ENCODE results near the gene PARD3B. TPM values are rescaled to one million over a fixed set of nuclear protein-coding genes. Genes with fewer than 3 reads are reported as not detected.

The PARD3B gene
- total and polyA plus RNA-seq, 10 of the 15 experiments (the other 5 are each of a cell fraction or from before 2014, with no cell fraction given), result 0.01 to 0.54 (median 0.07) TPM; not detected in 7

GRCh38 chr2:205464681-205465080 lies 919.4 kb downstream of the PARD3B start (continued):
- TF ChIP-seq BHLHE40 (IDR thresholded peaks at IDR 0.05; ENCODE audit: borderline replicate concordance in 1 of 2, low read depth in 2 of 2, low read length in 1 of 2) (no peak), NFXL1 (IDR thresholded peaks at IDR 0.05; ENCODE audit: borderline replicate concordance) (no peak), SPI1 (IDR thresholded peaks at IDR 0.05; ENCODE audit: borderline replicate concordance, insufficient read depth, low read depth, low read length) (no peak), E2F4 (IDR thresholded peaks at IDR 0.05; ENCODE audit: low read depth, low read length) (no peak), ESRRA (IDR thresholded peaks at IDR 0.05; ENCODE audit: low read length) (no peak)

GRCh38 chr2:205465791-205466190 lies 920.5 kb downstream of the PARD3B start:
- 26% methylated on average over 3 of the region's 3 CpGs for WGBS (ENCODE audit: insufficient coverage, insufficient replicate concordance, low lambda C conversion rate, missing lambda C conversion rate)
- SMC1A ChIA-PET (ENCODE audit: uncharacterized antibody, unreplicated experiment), result no interaction called here
- no peak for ATAC-seq
- H3K9ac ChIP-seq (ENCODE audit: control insufficient read depth, insufficient read depth, low read length), result no peak overlapping the region
- in situ Hi-C loops (cut with MboI) (no loop called here), intact Hi-C loops (cut with micrococcal nuclease; ENCODE audit: unreplicated experiment) (no loop called here)
- H4K20me1 ChIP-seq (ENCODE audit: control insufficient read depth, insufficient read depth), result no peaks in the 10 kb centered on the region
- DNase-seq (ENCODE audit: low read depth, low spot score), result no peak
- FAIRE-seq, result no peak
- H3K4me3 ChIP-seq, result no peak overlapping the region
- no peaks in the 10 kb centered on the region for H3K36me3 ChIP-seq (ENCODE audit: control insufficient read depth in 2 of 2, insufficient read depth in 2 of 2, low read length in 1 of 2)
- H3K4me2 ChIP-seq (ENCODE audit: control insufficient read depth, insufficient read depth), result no peak overlapping the region
- POLR2A ChIA-PET, result no interaction called here
- H3K9me3 ChIP-seq (replicated peaks; ENCODE audit: control insufficient read depth, insufficient read depth, low read length), result no peaks in the 10 kb centered on the region
- H3K27me3 ChIP-seq (replicated peaks in 1 of 2; ENCODE audit: control insufficient read depth in 2 of 2, insufficient read depth in 2 of 2, low read length in 1 of 2), result no peaks in the 10 kb centered on the region; a peak in 1 of 4 replicates
- BruUV-seq (replicated peaks), result no TSS peak
- no peaks in the 10 kb centered on the region for H3K79me2 ChIP-seq (ENCODE audit: control insufficient read depth, insufficient read depth, low read length)
- CTCF ChIA-PET, result interaction anchor here (0.9 kb wide), 1 partner anchor 9 kb away, joined by 3 read pairs; no protein-coding TSS in a partner anchor
- no peak overlapping the region for H2AFZ ChIP-seq (ENCODE audit: control insufficient read depth, low read depth, low read length)
- no peak overlapping the region for H3K27ac ChIP-seq (ENCODE audit: control insufficient read depth, insufficient read depth)
- RAD21 ChIA-PET (ENCODE audit: unreplicated experiment), result no interaction called here
- no peaks in the 10 kb centered on the region for H3K4me1 ChIP-seq (ENCODE audit: control insufficient read depth, insufficient read depth, low read length)
- TF ChIP-seq NR2C1 (IDR thresholded peaks at IDR 0.05) (no peak), GATAD2B (conservative IDR thresholded peaks at IDR 0.05; ENCODE audit: low read depth) (no peak), ZNF687 (IDR thresholded peaks at IDR 0.05) (no peak), CBFB (IDR thresholded peaks at IDR 0.05; ENCODE audit: low read depth) (no peak), TCF3 (IDR thresholded peaks at IDR 0.05; ENCODE audit: borderline replicate concordance, insufficient read depth, low read depth, low read length) (no peak), FOXM1 (IDR thresholded peaks at IDR 0.05; ENCODE audit: low read depth, low read length) (no peak), ELK1 (IDR thresholded peaks at IDR 0.05; ENCODE audit: low read depth, low read length) (no peak), SMARCA5 (IDR thresholded peaks at IDR 0.05) (no peak), HDGF (IDR thresholded peaks at IDR 0.05) (no peak), TCF7 (IDR thresholded peaks at IDR 0.05; ENCODE audit: borderline replicate concordance) (no peak), SKIL (IDR thresholded peaks at IDR 0.05; ENCODE audit: low read depth, poor library complexity, severe bottlenecking) (no peak)
